Measurements from ENCODE around the gene DMD.

DMD gene

GRCh38 chrX:32514986-32515385 lies 696.4 kb downstream of the DMD start:
- no peak overlapping the region for H3K4me3 ChIP-seq (ENCODE audit: control insufficient read depth, low read depth, low read length)
- no peak for DNase-seq (ENCODE audit: low read depth)
- TF ChIP-seq CTCF (IDR thresholded peaks at IDR 0.05; ENCODE audit: control insufficient read depth, insufficient read depth, low read depth, low read length, missing control alignments), result no peak

GRCh38 chrX:32501606-32502005 lies 709.7 kb downstream of the DMD start:
- TF ChIP-seq CTCF (IDR thresholded peaks at IDR 0.05; ENCODE audit: control insufficient read depth, insufficient read depth, low read depth, low read length, missing control alignments), result no peak
- DNase-seq (ENCODE audit: low read depth), result no peak
- H3K4me3 ChIP-seq (ENCODE audit: control insufficient read depth, low read depth, low read length), result no peak overlapping the region

- no peak for DNase-seq (ENCODE audit: low read depth)
- TF ChIP-seq CTCF (IDR thresholded peaks at IDR 0.05; ENCODE audit: control insufficient read depth, insufficient read depth, low read depth, low read length, missing control alignments), result no peak
- H3K4me3 ChIP-seq (ENCODE audit: control insufficient read depth, low read depth, low read length), result no peak overlapping the region
Measured at GRCh38 chrX:32496671-32497070, 714.7 kb downstream of the DMD start.

GRCh38 chrX:32495855-32496254 lies 715.5 kb downstream of the DMD start:
- no peak for DNase-seq (ENCODE audit: low read depth)
- no peak overlapping the region for H3K4me3 ChIP-seq (ENCODE audit: control insufficient read depth, low read depth, low read length)
- no peak for TF ChIP-seq CTCF (IDR thresholded peaks at IDR 0.05; ENCODE audit: control insufficient read depth, insufficient read depth, low read depth, low read length, missing control alignments)

- DNase-seq (ENCODE audit: low read depth), result no peak
- no peak for TF ChIP-seq CTCF (IDR thresholded peaks at IDR 0.05; ENCODE audit: control insufficient read depth, insufficient read depth, low read depth, low read length, missing control alignments)
- no peak overlapping the region for H3K4me3 ChIP-seq (ENCODE audit: control insufficient read depth, low read depth, low read length)
Measured at GRCh38 chrX:32489125-32489524, 722.2 kb downstream of the DMD start.

- no peak for TF ChIP-seq CTCF (IDR thresholded peaks at IDR 0.05; ENCODE audit: control insufficient read depth, insufficient read depth, low read depth, low read length, missing control alignments)
- H3K4me3 ChIP-seq (ENCODE audit: control insufficient read depth, low read depth, low read length), result no peak overlapping the region
- DNase-seq (ENCODE audit: low read depth), result no peak
Measured at GRCh38 chrX:32483534-32484136, 727.7 kb downstream of the DMD start.

GRCh38 chrX:32480019-32480418 lies 731.3 kb downstream of the DMD start:
- no peak for DNase-seq (ENCODE audit: low read depth)
- no peak for TF ChIP-seq CTCF (IDR thresholded peaks at IDR 0.05; ENCODE audit: control insufficient read depth, insufficient read depth, low read depth, low read length, missing control alignments)
- H3K4me3 ChIP-seq (ENCODE audit: control insufficient read depth, low read depth, low read length), result no peak overlapping the region
